OCI-LY1 (cell line): Measurements from ENCODE around the gene STKLD1.

Source experiments
- EZH2 ChIP-seq: fragments of 200-600 bp; sonication (generic), shearing (Covaris generic); IDR thresholded peaks from 2 replicates; pipeline ENCODE4 v1.8.0; 2017; ENCODE audit warnings: borderline replicate concordance, mixed run types, mild to moderate bottlenecking, antibody characterized with exemption, low read length, moderate library complexity, mixed read lengths
- TF ChIP-seq, protein P1 (sequence below): fragments of 200-600 bp; sonication (generic), shearing (Covaris generic); IDR thresholded peaks from 2 replicates; pipeline ENCODE4 v1.5.1; 2017; ENCODE audit warnings: mild to moderate bottlenecking, antibody characterized with exemption, low read length, moderate library complexity, mixed read lengths

DNA sequence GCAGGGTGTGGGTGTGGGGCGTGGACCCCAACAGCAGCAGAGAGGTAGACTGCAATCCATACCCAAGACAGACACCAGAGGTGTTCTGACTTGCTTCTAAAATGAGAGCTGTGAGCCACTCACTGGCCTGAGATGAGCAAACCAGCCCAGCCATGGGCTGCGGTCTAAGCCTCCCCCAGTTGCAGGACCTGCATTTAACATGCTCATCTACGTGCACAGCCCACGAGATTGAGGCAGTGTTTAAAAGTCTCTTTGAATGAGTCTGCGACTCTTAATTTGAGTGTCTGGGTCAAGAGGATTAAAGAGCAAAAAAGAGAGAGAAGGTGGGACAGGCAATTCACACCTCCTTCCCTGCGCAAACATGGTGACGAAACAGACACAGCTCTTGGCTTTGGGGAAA, 6.2 kb upstream of the STKLD1 start:
- TF ChIP-seq, protein P1, sequence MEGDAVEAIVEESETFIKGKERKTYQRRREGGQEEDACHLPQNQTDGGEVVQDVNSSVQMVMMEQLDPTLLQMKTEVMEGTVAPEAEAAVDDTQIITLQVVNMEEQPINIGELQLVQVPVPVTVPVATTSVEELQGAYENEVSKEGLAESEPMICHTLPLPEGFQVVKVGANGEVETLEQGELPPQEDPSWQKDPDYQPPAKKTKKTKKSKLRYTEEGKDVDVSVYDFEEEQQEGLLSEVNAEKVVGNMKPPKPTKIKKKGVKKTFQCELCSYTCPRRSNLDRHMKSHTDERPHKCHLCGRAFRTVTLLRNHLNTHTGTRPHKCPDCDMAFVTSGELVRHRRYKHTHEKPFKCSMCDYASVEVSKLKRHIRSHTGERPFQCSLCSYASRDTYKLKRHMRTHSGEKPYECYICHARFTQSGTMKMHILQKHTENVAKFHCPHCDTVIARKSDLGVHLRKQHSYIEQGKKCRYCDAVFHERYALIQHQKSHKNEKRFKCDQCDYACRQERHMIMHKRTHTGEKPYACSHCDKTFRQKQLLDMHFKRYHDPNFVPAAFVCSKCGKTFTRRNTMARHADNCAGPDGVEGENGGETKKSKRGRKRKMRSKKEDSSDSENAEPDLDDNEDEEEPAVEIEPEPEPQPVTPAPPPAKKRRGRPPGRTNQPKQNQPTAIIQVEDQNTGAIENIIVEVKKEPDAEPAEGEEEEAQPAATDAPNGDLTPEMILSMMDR: no peak
- TF ChIP-seq EZH2: no peak
